Lung (tissue), 12 donors: ENCODE data around the gene PIK3R4. TPM values are rescaled to one million over a fixed set of nuclear protein-coding genes. Genes with fewer than 3 reads are reported as not detected.

ENCODE experiments used
- ATAC-seq: fragments of 200-7000 bp; cut with Tn5 transposase; one replicate; pipeline ENCODE4 v1.9.1; 2020; ENCODE audit warnings: moderate number of reproducible peaks; ENCODE audit not compliant: insufficient read depth, low FRiP score
- DNase-seq, 3 donors: peaks; one replicate each; pipeline ENCODE4 v3.0.0-alpha.2; 2013 to 2017
- H3K27ac ChIP-seq, 2 donors: one replicate each; pipeline ENCODE4 v1.5.1; 2013; ENCODE audit warnings: mild to moderate bottlenecking in 2 of 2, moderate library complexity in 2 of 2, control low read depth in 1 of 2, inconsistent platforms in 1 of 2, low read depth in 1 of 2, low read length in 1 of 2
- H3K27me3 ChIP-seq, 3 donors: one replicate each; pipeline ENCODE4 v1.5.1; 2013; ENCODE audit warnings: low read length in 2 of 3; ENCODE audit not compliant: control insufficient read depth in 3 of 3, insufficient read depth in 3 of 3
- H3K36me3 ChIP-seq, 4 donors: one replicate each; pipeline ENCODE4 v1.5.1; 2013; ENCODE audit warnings: low read length in 4 of 4, mild to moderate bottlenecking in 1 of 4, moderate library complexity in 1 of 4; ENCODE audit not compliant: control insufficient read depth in 4 of 4, insufficient read depth in 4 of 4
- H3K4me1 ChIP-seq, 5 donors: one replicate each; pipeline ENCODE4 v1.5.1; 2013; ENCODE audit warnings: low read length in 5 of 5, mild to moderate bottlenecking in 2 of 5, moderate library complexity in 1 of 5; ENCODE audit not compliant: control insufficient read depth in 5 of 5, insufficient read depth in 5 of 5
- H3K4me3 ChIP-seq: one replicate; pipeline ENCODE4 v1.5.1; 2013; ENCODE audit warnings: mild to moderate bottlenecking, control low read depth, moderate library complexity
- H3K9ac ChIP-seq, 2 donors: one replicate each; pipeline ENCODE4 v1.5.1; 2013; ENCODE audit warnings: low read length in 2 of 2, control low read depth in 1 of 2; ENCODE audit not compliant: insufficient read depth in 1 of 2
- H3K9me3 ChIP-seq, 4 donors: one replicate each; pipeline ENCODE4 v1.5.1; 2013; ENCODE audit warnings: low read length in 3 of 4, mild to moderate bottlenecking in 1 of 4, moderate library complexity in 1 of 4; ENCODE audit not compliant: control insufficient read depth in 4 of 4, insufficient read depth in 3 of 4
- WGBS, 2 donors: extraction: QIAGEN DNeasy Blood & Tissue Kit; methylation state at CpG; one replicate each; pipeline ENCODE4 v1.1.7; 2013; 5-methylcytosine and 5-hydroxymethylcytosine counted together
- polyA plus RNA-seq, 2 donors: library from polyadenylated mRNA; stranded (reverse); fragments of 200-250 nt; gene quantifications; one replicate each; pipeline ENCODE4 v1.2.1, GENCODE V29; 2013
- total RNA-seq, 2 donors: library from RNA; depleted of rRNA in 1 of 2; stranded (reverse); fragments of >200 nt in 1 of 2; gene quantifications; one replicate each; pipeline ENCODE4 v1.2.1, GENCODE V29; 2014 to 2021
- TF ChIP-seq, protein P1 (sequence below): IDR thresholded peaks from 2 replicates; pipeline ENCODE4 v1.5.1; 2012; ENCODE audit warnings: mild to moderate bottlenecking; ENCODE audit errors: control extremely low read depth, extremely low read depth
- donor health status: control.
- donor health status: control.
- donor health status: Bipolar disorder and iron deficiency.
- donor health status: healthy.
- donor health status: DM: yes; HTN: yes; CAD: no.

The PIK3R4 gene
- total and polyA plus RNA-seq, 4 donors = 21.6 to 43.0 (median 25.8) TPM

- no peak for DNase-seq
- no peak for ATAC-seq
- TF ChIP-seq, protein P1, sequence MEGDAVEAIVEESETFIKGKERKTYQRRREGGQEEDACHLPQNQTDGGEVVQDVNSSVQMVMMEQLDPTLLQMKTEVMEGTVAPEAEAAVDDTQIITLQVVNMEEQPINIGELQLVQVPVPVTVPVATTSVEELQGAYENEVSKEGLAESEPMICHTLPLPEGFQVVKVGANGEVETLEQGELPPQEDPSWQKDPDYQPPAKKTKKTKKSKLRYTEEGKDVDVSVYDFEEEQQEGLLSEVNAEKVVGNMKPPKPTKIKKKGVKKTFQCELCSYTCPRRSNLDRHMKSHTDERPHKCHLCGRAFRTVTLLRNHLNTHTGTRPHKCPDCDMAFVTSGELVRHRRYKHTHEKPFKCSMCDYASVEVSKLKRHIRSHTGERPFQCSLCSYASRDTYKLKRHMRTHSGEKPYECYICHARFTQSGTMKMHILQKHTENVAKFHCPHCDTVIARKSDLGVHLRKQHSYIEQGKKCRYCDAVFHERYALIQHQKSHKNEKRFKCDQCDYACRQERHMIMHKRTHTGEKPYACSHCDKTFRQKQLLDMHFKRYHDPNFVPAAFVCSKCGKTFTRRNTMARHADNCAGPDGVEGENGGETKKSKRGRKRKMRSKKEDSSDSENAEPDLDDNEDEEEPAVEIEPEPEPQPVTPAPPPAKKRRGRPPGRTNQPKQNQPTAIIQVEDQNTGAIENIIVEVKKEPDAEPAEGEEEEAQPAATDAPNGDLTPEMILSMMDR = no peak
- peaks cover 3 to 20% (median 8%) of the 10 kb centered on the region in 4 donors for H3K36me3 ChIP-seq
- no peaks in the 10 kb centered on the region for H3K27me3 ChIP-seq
- peaks cover 3 to 29% (median 16%) of the 10 kb centered on the region in 5 donors for H3K4me1 ChIP-seq
- H3K9me3 ChIP-seq = no peaks in the 10 kb centered on the region
- H3K27ac ChIP-seq = no peak overlapping the region
- H3K4me3 ChIP-seq = no peak overlapping the region
- no peak overlapping the region for H3K9ac ChIP-seq
- WGBS, 2 donors = 75 to 91% methylated on average over 6 of the region's 6 CpGs
Observed at GRCh38 chr3:130741946-130742610, 4.6 kb downstream of the PIK3R4 start.

GRCh38 chr3:130739848-130740247 lies 6.8 kb downstream of the PIK3R4 start:
- Histone ChIP-seq H3K9ac (no peak overlapping the region), H3K4me1 (peaks cover 0 to 22% (median 13%) of the 10 kb centered on the region in 5 donors), H3K27me3 (no peaks in the 10 kb centered on the region), H3K9me3 (no peaks in the 10 kb centered on the region), H3K4me3 (no peak overlapping the region), H3K27ac (no peak overlapping the region), H3K36me3 (peaks cover 3 to 23% (median 8%) of the 10 kb centered on the region in 4 donors)
- DNase-seq (no peak), ATAC-seq (no peak)
- TF ChIP-seq, protein P1 = no peak

- ATAC-seq = no peak
- Histone ChIP-seq H3K27ac (no peak overlapping the region), H3K9ac (no peak overlapping the region), H3K4me3 (no peak overlapping the region), H3K9me3 (no peaks in the 10 kb centered on the region), H3K27me3 (no peaks in the 10 kb centered on the region), H3K36me3 (peaks cover 2 to 11% (median 6%) of the 10 kb centered on the region in 4 donors), H3K4me1 (peaks cover 0 to 22% (median 9%) of the 10 kb centered on the region in 5 donors)
- DNase-seq = no peak
- 94% methylated on average over 4 of the region's 4 CpGs for WGBS, 2 donors
- TF ChIP-seq, protein P1 = no peak
Observed at GRCh38 chr3:130738241-130738640, 8.4 kb downstream of the PIK3R4 start.
